Measurements from ENCODE around the gene SNAPC2.
A peak's percentile ranks its signal among the peaks of the same experiment; 100 is the strongest.
"Not testable (repeated sequence)": the region's sequence is repeated elsewhere in the genome, so short reads cannot be mapped to it uniquely, and the experiment has no call there.

The SNAPC2 gene

GRCh38 chr19:7933411-7933810 lies 13.3 kb downstream of the SNAPC2 start:
- DNase-seq = no peak

- DNase-seq = no peak
These were observed 13.9 kb downstream of the SNAPC2 start for GRCh38 chr19:7933828-7934725.

GRCh38 chr19:7934766-7935165 lies 14.6 kb downstream of the SNAPC2 start:
- DNase-seq = no peak

- DNase-seq = no peak
These were observed 20.7 kb downstream of the SNAPC2 start for GRCh38 chr19:7940841-7941240.

GRCh38 chr19:7941895-7942596 lies 21.9 kb downstream of the SNAPC2 start:
- no peak for DNase-seq

- no peak for DNase-seq
These were observed 22.9 kb downstream of the SNAPC2 start for GRCh38 chr19:7942981-7943443.

GRCh38 chr19:7943444-7944176 lies 23.5 kb downstream of the SNAPC2 start, which contains the start of gene TIMM44:
TSS of gene TIMM44 (minus strand) at chr19:7943666. CDS start at chr19:7943651, 15 bp downstream.
- peak; percentile 100 for DNase-seq

GRCh38 chr19:7944177-7944761 lies 24.1 kb downstream of the SNAPC2 start:
- peak; percentile 91 for DNase-seq

- no peak for DNase-seq
These were observed 27.8 kb downstream of the SNAPC2 start for GRCh38 chr19:7947939-7948338.

- DNase-seq = peak; percentile 40
These were observed 32.9 kb downstream of the SNAPC2 start for GRCh38 chr19:7953060-7953459.

- DNase-seq = no peak
These were observed 33.4 kb downstream of the SNAPC2 start for GRCh38 chr19:7953576-7953975.

- DNase-seq = no peak
These were observed 35.6 kb downstream of the SNAPC2 start for GRCh38 chr19:7955696-7956095.

GRCh38 chr19:7959211-7959610 lies 39.1 kb downstream of the SNAPC2 start:
- DNase-seq = no peak

- DNase-seq = not testable (repeated sequence)
These were observed 40.9 kb downstream of the SNAPC2 start for GRCh38 chr19:7961082-7961481.

GRCh38 chr19:7961920-7962626 lies 41.9 kb downstream of the SNAPC2 start:
- no peak for DNase-seq

GRCh38 chr19:7962644-7963268 lies 42.6 kb downstream of the SNAPC2 start:
- DNase-seq = no peak

GRCh38 chr19:7963566-7963965 lies 43.4 kb downstream of the SNAPC2 start:
- DNase-seq = no peak

- no peak for DNase-seq
These were observed 45.2 kb downstream of the SNAPC2 start for GRCh38 chr19:7965259-7965841.

- DNase-seq = no peak
These were observed 46.0 kb downstream of the SNAPC2 start for GRCh38 chr19:7965921-7966665.

Measured in fibroblast of skin of abdomen (primary cell).